K562 (cell line): ENCODE measurements around the gene TBX1. TPM values are rescaled to one million over a fixed set of nuclear protein-coding genes. Genes with fewer than 3 reads are reported as not detected.

Experiments
- ARHGAP35 ChIP-seq: fragments of 450-650 bp; IDR thresholded peaks from 2 replicates; pipeline ENCODE4 v1.6.1; 2018; ENCODE audit not compliant: partially characterized antibody
- ASH1L ChIP-seq: fragments of 450-650 bp; IDR thresholded peaks from 2 replicates; pipeline ENCODE4 v1.6.1; 2018; ENCODE audit warnings: borderline replicate concordance, mild to moderate bottlenecking, low read depth; ENCODE audit not compliant: partially characterized antibody
- CCNT2 ChIP-seq: IDR thresholded peaks from 2 replicates; pipeline ENCODE4 v1.6.1; 2011; ENCODE audit warnings: borderline replicate concordance, low read depth, mild to moderate bottlenecking, moderate library complexity, mixed read lengths, low read length; ENCODE audit not compliant: insufficient read length; ENCODE audit errors: extremely low read depth
- DDX20 ChIP-seq: fragments of 450-650 bp; IDR thresholded peaks from 2 replicates; pipeline ENCODE4 v1.6.1; 2016; ENCODE audit warnings: missing genetic modification characterization, low read depth, mild to moderate bottlenecking, missing compliant biosample characterization, moderate library complexity
- ELF4 ChIP-seq: fragments of 450-650 bp; formaldehyde crosslinking; IDR thresholded peaks from 2 replicates; pipeline ENCODE4 v1.4.0; 2022; ENCODE audit warnings: missing genetic modification characterization
- FOXP1 ChIP-seq: sonication (generic); formaldehyde crosslinking; IDR thresholded peaks from 2 replicates; pipeline ENCODE4 v1.8.0; 2022; ENCODE audit warnings: mild to moderate bottlenecking, missing genetic modification reagents
- JUNB ChIP-seq: fragments of 450-650 bp; formaldehyde crosslinking; conservative IDR thresholded peaks from 2 replicates; pipeline ENCODE4 v1.4.0; 2020; ENCODE audit warnings: mild to moderate bottlenecking
- PHB2 ChIP-seq: fragments of 450-650 bp; IDR thresholded peaks from 2 replicates; pipeline ENCODE4 v1.6.1; 2017; ENCODE audit warnings: low read depth
- RB1 ChIP-seq: fragments of 450-650 bp; IDR thresholded peaks from 2 replicates; pipeline ENCODE4 v1.6.1; 2017; ENCODE audit warnings: low read depth, mild to moderate bottlenecking
- SIRT6 ChIP-seq: IDR thresholded peaks from one replicate; pipeline ENCODE4 v1.6.1; 2012; ENCODE audit warnings: low read depth, mild to moderate bottlenecking, control low read depth, inconsistent platforms, low read length, moderate library complexity
- TBL1XR1 ChIP-seq, 2 experiments: IDR thresholded peaks; 2 replicates each; pipeline ENCODE4 v1.6.1; 2012; ENCODE audit warnings: improper control_type of control experiment in 2 of 2, low read length in 2 of 2, mild to moderate bottlenecking in 1 of 2
- ZNF324 ChIP-seq: fragments of 250-450 bp; sonication (Bioruptor Pico); IDR thresholded peaks from 2 replicates; pipeline ENCODE4 v1.4.0; 2020; ENCODE audit warnings: mild to moderate bottlenecking
- ZNF717 ChIP-seq: fragments of 250-450 bp; sonication (Bioruptor Pico); IDR thresholded peaks from 2 replicates; pipeline ENCODE4 v1.5.0; 2021
- ZNF740 ChIP-seq, 3 experiments: fragments of 200-800 bp in 1 of 3; sonication (Bioruptor generic) in 1 of 3; sonication (generic) in 1 of 3; formaldehyde crosslinking in 1 of 3; IDR thresholded peaks; 2 replicates each; pipeline versions ENCODE4 v1.6.1 to v1.8.0; 2016 to 2022; ENCODE audit warnings: mild to moderate bottlenecking in 2 of 3, missing compliant biosample characterization in 2 of 3, missing genetic modification characterization in 2 of 3, missing genetic modification reagents in 1 of 3
- polyA plus RNA-seq, 8 experiments: library from polyadenylated mRNA; depleted of rRNA in 4 of 8; stranded (reverse) in 5 of 8; unstranded in 3 of 8; fragments of >200 nt; fragmentation: Nextera tagmentation in 2 of 8; fragmentation: Illumina TruSeq in 1 of 8; extraction: Ambion mirVana in 2 of 8; extraction: Trizol in 1 of 8; gene quantifications; 2 replicates each; pipeline versions ENCODE4 v1.2.1 to v1.2.3, GENCODE V29; 2011 to 2014; ENCODE audit warnings: inconsistent platforms in 1 of 8, missing spikeins in 1 of 8
- total RNA-seq, 7 experiments: library from RNA; depleted of rRNA in 6 of 7; stranded (reverse); fragments of >200 nt in 6 of 7; fragmentation: Illumina TruSeq in 2 of 7; extraction: Trizol in 2 of 7; gene quantifications; 2 replicates each; pipeline versions ENCODE4 v1.2.1 to v1.2.3, GENCODE V29; 2011 to 2021; ENCODE audit warnings: low replicate concordance in 1 of 7
- TF ChIP-seq, protein P1 (sequence below): fragments of 200-800 bp; sonication (Bioruptor generic); IDR thresholded peaks from 2 replicates; pipeline ENCODE4 v1.6.1; 2016; ENCODE audit warnings: missing genetic modification characterization, missing compliant biosample characterization
- TF ChIP-seq, protein P2 (sequence below): sonication (generic); formaldehyde crosslinking; IDR thresholded peaks from 2 replicates; pipeline ENCODE4 v1.8.0; 2022; ENCODE audit warnings: mild to moderate bottlenecking, missing genetic modification reagents, borderline replicate concordance
- TF ChIP-seq, protein P3 (sequence below): sonication (generic); formaldehyde crosslinking; IDR thresholded peaks from 2 replicates; pipeline ENCODE4 v1.8.0; 2022; ENCODE audit warnings: mild to moderate bottlenecking, missing genetic modification reagents
- TF ChIP-seq, protein P4 (sequence below): sonication (generic); formaldehyde crosslinking; IDR thresholded peaks from 2 replicates; pipeline ENCODE4 v1.8.0; 2022; ENCODE audit warnings: missing genetic modification reagents, mild to moderate bottlenecking, borderline replicate concordance

The TBX1 gene
- total and polyA plus RNA-seq, 9 of the 15 experiments (the other 6 are each of a cell fraction or from before 2014, with no cell fraction given): 0.07 to 35.0 (median 3.9) TPM

DNA sequence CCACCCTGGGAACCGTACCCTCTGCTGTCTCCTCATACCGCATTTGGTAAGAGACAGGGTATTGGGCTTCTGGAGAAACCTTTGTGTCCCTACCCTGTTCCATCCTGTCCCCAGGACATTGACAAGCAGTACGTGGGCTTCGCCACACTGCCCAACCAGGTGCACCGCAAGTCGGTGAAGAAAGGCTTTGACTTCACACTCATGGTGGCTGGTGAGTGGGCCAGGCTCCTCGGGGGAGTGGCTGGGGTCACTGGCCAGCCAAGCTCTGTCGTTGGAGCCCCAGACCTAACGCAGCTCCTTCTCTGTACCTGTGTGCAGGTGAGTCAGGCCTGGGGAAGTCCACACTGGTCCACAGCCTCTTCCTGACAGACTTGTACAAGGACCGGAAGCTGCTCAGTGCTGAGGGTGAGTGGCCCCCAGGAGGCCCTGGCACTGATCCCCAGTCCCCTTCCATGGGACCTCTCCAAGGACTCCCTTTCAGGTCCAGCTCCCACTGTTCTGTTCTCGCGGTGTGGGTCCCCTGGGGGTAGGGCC lies 41.0 kb upstream of the TBX1 start (continued):
- TF ChIP-seq PHB2 (no peak), RB1 (peak; percentile 20; the same call in 1 of the 2 replicates), ZNF740 (CRISPR knock-in tag; IDR thresholded peaks at IDR 0.05) (no peak), ZNF740 (tag; IDR thresholded peaks at IDR 0.05) (no peak), JUNB (CRISPR knock-in tag) (no peak), SIRT6 (no peak), ZNF717 (CRISPR knock-in tag) (no peak), DDX20 (no peak), ZNF324 (no peak), CCNT2 (no peak), ASH1L (no peak), ARHGAP35 (peak; percentile 21), FOXP1 (CRISPR knock-in tag) (no peak), ELF4 (CRISPR knock-in tag) (no peak), TBL1XR1 (IDR thresholded peaks at IDR 0.05; ENCODE audit: low read length in 2 of 2) (no peak)
- TF ChIP-seq, protein P1, sequence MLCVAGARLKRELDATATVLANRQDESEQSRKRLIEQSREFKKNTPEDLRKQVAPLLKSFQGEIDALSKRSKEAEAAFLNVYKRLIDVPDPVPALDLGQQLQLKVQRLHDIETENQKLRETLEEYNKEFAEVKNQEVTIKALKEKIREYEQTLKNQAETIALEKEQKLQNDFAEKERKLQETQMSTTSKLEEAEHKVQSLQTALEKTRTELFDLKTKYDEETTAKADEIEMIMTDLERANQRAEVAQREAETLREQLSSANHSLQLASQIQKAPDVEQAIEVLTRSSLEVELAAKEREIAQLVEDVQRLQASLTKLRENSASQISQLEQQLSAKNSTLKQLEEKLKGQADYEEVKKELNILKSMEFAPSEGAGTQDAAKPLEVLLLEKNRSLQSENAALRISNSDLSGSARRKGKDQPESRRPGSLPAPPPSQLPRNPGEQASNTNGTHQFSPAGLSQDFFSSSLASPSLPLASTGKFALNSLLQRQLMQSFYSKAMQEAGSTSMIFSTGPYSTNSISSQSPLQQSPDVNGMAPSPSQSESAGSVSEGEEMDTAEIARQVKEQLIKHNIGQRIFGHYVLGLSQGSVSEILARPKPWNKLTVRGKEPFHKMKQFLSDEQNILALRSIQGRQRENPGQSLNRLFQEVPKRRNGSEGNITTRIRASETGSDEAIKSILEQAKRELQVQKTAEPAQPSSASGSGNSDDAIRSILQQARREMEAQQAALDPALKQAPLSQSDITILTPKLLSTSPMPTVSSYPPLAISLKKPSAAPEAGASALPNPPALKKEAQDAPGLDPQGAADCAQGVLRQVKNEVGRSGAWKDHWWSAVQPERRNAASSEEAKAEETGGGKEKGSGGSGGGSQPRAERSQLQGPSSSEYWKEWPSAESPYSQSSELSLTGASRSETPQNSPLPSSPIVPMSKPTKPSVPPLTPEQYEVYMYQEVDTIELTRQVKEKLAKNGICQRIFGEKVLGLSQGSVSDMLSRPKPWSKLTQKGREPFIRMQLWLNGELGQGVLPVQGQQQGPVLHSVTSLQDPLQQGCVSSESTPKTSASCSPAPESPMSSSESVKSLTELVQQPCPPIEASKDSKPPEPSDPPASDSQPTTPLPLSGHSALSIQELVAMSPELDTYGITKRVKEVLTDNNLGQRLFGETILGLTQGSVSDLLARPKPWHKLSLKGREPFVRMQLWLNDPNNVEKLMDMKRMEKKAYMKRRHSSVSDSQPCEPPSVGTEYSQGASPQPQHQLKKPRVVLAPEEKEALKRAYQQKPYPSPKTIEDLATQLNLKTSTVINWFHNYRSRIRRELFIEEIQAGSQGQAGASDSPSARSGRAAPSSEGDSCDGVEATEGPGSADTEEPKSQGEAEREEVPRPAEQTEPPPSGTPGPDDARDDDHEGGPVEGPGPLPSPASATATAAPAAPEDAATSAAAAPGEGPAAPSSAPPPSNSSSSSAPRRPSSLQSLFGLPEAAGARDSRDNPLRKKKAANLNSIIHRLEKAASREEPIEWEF (CRISPR knock-in tag): no peak
- TF ChIP-seq, protein P2, sequence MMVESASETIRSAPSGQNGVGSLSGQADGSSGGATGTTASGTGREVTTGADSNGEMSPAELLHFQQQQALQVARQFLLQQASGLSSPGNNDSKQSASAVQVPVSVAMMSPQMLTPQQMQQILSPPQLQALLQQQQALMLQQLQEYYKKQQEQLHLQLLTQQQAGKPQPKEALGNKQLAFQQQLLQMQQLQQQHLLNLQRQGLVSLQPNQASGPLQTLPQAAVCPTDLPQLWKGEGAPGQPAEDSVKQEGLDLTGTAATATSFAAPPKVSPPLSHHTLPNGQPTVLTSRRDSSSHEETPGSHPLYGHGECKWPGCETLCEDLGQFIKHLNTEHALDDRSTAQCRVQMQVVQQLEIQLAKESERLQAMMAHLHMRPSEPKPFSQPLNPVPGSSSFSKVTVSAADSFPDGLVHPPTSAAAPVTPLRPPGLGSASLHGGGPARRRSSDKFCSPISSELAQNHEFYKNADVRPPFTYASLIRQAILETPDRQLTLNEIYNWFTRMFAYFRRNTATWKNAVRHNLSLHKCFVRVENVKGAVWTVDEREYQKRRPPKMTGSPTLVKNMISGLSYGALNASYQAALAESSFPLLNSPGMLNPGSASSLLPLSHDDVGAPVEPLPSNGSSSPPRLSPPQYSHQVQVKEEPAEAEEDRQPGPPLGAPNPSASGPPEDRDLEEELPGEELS (CRISPR knock-in tag): no peak
- TF ChIP-seq, protein P3, sequence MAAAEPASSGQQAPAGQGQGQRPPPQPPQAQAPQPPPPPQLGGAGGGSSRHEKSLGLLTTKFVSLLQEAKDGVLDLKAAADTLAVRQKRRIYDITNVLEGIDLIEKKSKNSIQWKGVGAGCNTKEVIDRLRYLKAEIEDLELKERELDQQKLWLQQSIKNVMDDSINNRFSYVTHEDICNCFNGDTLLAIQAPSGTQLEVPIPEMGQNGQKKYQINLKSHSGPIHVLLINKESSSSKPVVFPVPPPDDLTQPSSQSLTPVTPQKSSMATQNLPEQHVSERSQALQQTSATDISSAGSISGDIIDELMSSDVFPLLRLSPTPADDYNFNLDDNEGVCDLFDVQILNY: no peak
- TF ChIP-seq, protein P4, sequence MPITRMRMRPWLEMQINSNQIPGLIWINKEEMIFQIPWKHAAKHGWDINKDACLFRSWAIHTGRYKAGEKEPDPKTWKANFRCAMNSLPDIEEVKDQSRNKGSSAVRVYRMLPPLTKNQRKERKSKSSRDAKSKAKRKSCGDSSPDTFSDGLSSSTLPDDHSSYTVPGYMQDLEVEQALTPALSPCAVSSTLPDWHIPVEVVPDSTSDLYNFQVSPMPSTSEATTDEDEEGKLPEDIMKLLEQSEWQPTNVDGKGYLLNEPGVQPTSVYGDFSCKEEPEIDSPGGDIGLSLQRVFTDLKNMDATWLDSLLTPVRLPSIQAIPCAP (CRISPR knock-in tag): no peak
